HFF-Myc (cell line): ENCODE measurements around the gene GAREM1.

Experiments used
- DNase-seq: peaks from one replicate; pipeline ENCODE4 v3.0.0-alpha.2; 2011; ENCODE audit warnings: low read depth; ENCODE audit errors: extremely low read depth
- H3K4me3 ChIP-seq: replicated peaks from 2 replicates; pipeline ENCODE4 v1.5.1; 2011; ENCODE audit warnings: low read depth, mild to moderate bottlenecking, control low read depth, low read length
- TF ChIP-seq, protein P1 (sequence below): IDR thresholded peaks from 2 replicates; pipeline ENCODE4 v1.5.1; 2012; ENCODE audit warnings: mild to moderate bottlenecking, low read depth, low read length, control low read depth; ENCODE audit errors: missing control alignments

The GAREM1 gene

DNA sequence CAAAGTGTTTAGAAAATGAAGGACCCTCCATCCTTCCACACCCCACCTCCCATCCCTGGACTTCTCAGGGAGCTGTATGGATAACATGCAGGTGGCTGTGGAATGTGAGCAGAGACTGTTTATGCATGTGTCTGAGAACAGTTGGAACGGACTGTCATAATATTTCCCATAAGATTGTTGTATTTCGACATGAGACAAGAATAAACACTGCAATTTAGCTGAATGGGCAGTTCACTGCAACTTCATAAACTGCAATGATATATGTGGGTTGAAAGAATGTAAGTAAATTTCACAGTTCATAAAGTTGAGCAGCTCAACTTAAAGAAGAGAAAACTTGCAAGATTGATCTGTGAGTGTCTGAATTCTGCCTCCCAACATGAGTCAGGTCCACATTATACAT, 206.3 kb downstream of the GAREM1 start:
- DNase-seq = no peak
- TF ChIP-seq, protein P1, sequence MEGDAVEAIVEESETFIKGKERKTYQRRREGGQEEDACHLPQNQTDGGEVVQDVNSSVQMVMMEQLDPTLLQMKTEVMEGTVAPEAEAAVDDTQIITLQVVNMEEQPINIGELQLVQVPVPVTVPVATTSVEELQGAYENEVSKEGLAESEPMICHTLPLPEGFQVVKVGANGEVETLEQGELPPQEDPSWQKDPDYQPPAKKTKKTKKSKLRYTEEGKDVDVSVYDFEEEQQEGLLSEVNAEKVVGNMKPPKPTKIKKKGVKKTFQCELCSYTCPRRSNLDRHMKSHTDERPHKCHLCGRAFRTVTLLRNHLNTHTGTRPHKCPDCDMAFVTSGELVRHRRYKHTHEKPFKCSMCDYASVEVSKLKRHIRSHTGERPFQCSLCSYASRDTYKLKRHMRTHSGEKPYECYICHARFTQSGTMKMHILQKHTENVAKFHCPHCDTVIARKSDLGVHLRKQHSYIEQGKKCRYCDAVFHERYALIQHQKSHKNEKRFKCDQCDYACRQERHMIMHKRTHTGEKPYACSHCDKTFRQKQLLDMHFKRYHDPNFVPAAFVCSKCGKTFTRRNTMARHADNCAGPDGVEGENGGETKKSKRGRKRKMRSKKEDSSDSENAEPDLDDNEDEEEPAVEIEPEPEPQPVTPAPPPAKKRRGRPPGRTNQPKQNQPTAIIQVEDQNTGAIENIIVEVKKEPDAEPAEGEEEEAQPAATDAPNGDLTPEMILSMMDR = no peak
- H3K4me3 ChIP-seq = no peak overlapping the region

DNA sequence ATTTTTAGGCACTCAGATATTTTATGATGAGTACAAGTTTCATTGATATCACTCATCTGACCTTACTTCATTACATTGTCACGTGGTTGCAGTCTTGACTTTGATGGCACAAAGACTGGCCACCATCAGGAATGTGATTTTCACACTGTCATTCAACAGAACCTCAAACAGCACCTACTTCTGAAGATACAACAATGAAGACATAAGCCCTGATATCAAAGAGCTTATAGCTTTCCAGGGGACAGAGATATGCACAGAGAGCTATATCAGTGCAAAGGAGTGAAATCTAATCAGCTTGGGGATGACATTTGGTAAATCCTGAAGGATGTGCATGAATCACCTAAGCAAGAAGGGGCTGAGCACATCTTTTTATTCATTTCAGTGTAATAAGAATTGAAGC, 208.6 kb downstream of the GAREM1 start:
- no peak for DNase-seq
- H3K4me3 ChIP-seq = no peak overlapping the region
- TF ChIP-seq, protein P1 = no peak

DNA sequence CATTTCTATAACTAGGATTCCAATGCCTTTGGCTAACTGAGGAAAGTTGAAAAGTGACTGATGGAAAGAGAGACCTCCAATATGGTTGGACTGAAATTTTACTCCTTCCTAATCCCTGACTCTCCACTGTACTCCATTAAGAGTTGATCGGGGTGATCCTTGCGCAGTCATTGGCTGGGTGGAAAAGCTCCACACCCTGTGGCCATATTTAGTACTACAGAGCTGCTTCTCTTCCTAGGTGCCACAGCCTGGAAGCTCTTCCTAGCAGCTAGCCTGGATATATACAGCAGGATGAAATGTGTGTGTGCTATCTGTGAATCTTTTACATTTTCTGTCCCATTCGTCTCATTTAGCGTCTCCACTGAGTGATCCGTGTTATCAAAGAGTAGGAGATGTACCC, 209.7 kb downstream of the GAREM1 start:
- DNase-seq = no peak
- TF ChIP-seq, protein P1 = peak; percentile 8
- no peak overlapping the region for H3K4me3 ChIP-seq

DNA sequence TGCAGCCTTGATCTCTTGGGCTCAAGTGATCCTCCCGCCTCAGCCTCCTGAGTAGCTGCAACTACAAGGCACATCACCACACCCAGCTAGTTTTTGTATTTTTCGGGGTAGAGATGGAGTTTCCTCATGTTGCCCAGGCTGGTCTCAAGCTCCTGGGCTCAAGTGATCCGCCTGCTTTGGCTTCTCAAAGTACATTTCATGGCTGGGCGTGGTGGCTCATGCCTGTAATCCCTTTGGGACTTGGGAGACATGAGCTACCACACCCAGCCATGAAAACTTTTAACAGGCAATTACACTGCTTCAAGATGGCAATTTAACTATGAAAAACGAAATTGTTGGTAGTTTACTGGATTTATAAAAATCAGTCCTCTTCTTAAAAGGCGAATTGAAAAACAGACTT, 211.1 kb downstream of the GAREM1 start:
- H3K4me3 ChIP-seq = no peak overlapping the region
- no peak for DNase-seq
- TF ChIP-seq, protein P1 = no peak

DNA sequence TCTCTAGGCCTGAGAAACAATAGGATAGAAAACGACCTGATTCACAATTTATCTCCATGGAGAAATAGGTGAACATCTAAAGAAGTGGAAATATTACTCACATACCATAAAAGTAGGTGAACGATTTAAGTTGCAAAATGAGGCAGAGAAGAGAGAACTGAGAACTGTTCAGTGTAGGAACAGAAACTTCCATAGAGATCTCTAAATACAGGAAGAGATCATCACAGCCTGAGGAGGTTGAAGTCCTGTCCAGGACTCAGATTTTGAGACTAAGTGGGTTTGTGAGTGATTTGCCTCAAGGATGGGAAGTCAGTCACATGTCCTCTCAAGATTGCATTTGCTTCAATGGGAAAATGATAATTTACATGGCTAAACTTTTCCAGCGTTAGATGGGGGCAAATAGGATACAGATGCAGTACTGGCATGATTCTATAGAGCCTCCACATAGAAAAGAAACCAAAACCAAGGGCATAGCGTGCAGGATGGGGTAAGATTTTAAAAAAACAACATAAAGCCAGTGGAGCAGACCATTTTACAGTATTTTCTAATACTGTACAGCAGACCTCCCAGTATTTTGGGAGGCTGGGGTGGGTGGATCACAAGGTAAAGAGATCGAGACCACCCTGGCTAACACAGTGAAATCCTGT, 212.0 kb downstream of the GAREM1 start:
- TF ChIP-seq, protein P1 = no peak
- DNase-seq = no peak
- H3K4me3 ChIP-seq = no peak overlapping the region

DNA sequence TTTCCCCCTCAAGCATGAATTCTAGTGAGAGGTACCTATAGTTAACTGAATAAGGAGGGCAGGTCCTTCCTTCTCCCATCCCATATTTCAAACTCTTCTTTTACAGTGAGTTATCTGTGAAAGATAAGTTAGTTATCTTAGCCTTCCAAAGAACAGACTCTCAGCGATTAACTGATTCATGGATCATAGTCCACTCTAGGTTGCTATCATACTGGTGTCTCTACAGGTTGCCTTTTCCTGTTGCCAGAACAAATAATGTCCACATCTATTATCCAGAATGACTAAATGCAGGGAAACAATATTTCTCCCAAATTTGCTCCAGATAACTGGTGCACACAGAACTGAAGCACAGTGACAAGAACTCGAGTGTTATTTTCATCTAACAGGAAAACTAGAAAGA, 212.5 kb downstream of the GAREM1 start:
- H3K4me3 ChIP-seq = no peak overlapping the region
- TF ChIP-seq, protein P1 = no peak
- no peak for DNase-seq

DNA sequence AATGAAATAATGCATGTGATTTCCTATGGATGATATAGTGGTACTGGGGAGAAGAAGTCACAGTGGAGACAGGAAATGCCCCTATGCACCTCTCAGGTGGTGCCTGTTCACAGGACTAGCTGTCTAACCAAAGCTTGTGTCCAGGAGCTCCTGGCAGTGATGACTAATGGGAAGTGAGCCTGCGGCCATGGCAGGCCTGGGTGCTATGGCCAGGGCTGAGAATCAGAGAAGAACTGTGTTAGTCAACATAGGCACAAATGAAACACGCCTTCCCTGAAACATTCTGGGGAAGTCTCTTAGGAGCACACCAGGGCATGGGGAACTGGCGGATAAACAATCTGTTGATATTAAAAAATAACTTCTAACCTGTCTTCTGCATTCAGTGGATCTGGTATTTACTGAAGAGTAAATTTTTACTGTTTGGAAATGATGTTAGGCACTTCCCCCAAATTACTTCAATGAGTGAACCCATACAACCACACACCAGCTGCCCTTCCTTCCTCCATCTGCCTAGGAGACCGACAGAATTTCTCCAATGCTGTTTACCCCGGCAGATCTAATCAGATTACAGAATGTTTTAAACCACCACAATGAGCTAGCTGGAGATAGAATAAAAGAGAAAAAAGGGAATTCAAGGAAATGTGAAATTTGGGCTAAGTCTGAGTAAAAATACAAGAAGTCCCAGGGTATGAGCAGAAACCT, 213.4 kb downstream of the GAREM1 start:
- no peak overlapping the region for H3K4me3 ChIP-seq
- DNase-seq = no peak
- TF ChIP-seq, protein P1 = no peak
